Choroid plexus epithelial cell (primary cell): Measurements from ENCODE around the gene DNLZ.
A peak's percentile ranks its signal among the peaks of the same experiment; 100 is the strongest.

Experiments used
- DNase-seq: peaks from one replicate; pipeline ENCODE4 v3.0.0-alpha.2; 2010; ENCODE audit warnings: low read depth
- H3K4me3 ChIP-seq: 2 replicates; pipeline ENCODE4 v1.5.1; 2011; ENCODE audit warnings: low read depth, mild to moderate bottlenecking, control low read depth, low read length, moderate library complexity
- CTCF ChIP-seq: conservative IDR thresholded peaks from 2 replicates; pipeline ENCODE4 v1.5.1; 2011; ENCODE audit warnings: low read depth, mild to moderate bottlenecking, control low read depth, inconsistent platforms, low read length, moderate library complexity

DNLZ gene

GRCh38 chr9:136375096-136375495 lies 11.6 kb upstream of the DNLZ start:
- H3K4me3 ChIP-seq, result no peak overlapping the region
- no peak for DNase-seq
- no peak for TF ChIP-seq CTCF

DNA sequence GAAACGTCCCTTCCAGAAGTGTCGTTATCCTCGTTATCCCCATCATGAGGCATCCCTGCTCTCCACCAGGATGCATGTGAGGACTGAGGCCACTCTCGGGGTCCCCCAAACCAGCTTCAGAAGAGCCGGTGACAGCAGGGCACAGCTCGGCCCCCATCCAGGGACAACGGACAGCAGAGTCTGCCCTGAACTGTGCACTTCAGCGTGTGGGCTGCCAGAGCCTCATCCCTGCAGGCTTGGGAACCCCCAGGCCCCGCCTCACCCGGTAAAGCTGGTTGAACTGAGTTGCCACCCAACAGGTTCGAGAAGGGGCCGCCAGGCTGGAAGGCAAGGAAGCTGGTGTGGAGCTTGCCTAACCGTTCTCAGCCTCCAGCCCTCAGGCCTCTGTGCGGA lies 10.6 kb upstream of the DNLZ start:
- H3K4me3 ChIP-seq, result no peak overlapping the region
- no peak for DNase-seq
- TF ChIP-seq CTCF, result no peak

DNA sequence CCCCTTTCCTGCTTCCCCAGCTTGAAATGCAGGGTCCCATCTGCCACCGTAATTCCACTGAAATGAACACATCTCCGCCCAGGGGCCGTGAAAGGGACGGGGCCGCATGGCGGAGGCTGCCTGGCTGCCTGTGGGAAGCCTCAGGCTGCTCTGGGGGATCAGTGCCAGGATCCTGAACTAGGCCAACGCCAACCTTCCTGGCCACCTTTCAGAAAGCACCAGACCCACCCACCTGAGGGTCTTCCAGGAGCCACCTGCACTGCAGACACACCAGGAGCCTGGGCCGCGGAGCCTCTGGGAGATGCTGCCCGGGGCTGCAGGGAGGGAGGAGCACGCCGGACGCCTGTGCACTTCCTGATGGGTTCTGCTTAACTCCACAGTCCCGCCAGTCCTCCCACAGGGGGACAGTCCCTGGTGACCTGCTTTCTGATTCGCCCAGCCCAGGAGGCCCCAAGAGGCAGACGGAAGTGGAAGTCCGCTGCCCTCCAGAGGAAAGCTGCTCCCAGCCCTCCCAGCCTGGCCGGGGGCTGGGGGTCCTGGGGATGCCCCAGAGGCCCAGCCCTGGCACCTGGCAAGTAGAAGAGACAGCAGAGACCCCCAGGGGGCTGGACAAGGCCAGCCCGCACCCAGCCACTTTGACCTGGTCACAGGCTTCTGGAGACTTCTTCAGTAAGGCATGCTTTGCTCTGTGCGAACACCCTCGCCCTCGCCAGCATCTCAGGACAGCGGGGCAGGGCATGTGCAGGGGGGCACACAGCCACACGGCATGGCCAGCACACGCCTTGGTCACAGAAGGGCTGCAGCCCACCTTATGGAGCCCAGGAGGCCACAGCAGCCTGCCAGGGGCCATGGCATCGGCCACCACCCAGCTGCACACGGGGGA lies 10.0 kb upstream of the DNLZ start, which contains the start of gene CARD9:
Gene CARD9, minus strand, starts transcription at position 370 of the 883 bp plus-strand sequence. CDS start 1,591 bp downstream, outside the sequence.
- no peak for TF ChIP-seq CTCF
- DNase-seq, result no peak
- peak within 1 kb of the TSS; percentile 28 for H3K4me3 ChIP-seq

- H3K4me3 ChIP-seq, result peak overlapping the region; percentile 28
- peak; percentile 34 for TF ChIP-seq CTCF
- peak; percentile 84 for DNase-seq
Measured at GRCh38 chr9:136372561-136373299, 9.2 kb upstream of the DNLZ start.

- no peak for DNase-seq
- TF ChIP-seq CTCF, result no peak
- no peak overlapping the region for H3K4me3 ChIP-seq
Measured at GRCh38 chr9:136372006-136372405, 8.5 kb upstream of the DNLZ start.

- H3K4me3 ChIP-seq, result no peak overlapping the region
- no peak for DNase-seq
- no peak for TF ChIP-seq CTCF
Measured at GRCh38 chr9:136371533-136371880, 8.0 kb upstream of the DNLZ start.
